ENCODE results near the gene HEY2.

The HEY2 gene

DNA sequence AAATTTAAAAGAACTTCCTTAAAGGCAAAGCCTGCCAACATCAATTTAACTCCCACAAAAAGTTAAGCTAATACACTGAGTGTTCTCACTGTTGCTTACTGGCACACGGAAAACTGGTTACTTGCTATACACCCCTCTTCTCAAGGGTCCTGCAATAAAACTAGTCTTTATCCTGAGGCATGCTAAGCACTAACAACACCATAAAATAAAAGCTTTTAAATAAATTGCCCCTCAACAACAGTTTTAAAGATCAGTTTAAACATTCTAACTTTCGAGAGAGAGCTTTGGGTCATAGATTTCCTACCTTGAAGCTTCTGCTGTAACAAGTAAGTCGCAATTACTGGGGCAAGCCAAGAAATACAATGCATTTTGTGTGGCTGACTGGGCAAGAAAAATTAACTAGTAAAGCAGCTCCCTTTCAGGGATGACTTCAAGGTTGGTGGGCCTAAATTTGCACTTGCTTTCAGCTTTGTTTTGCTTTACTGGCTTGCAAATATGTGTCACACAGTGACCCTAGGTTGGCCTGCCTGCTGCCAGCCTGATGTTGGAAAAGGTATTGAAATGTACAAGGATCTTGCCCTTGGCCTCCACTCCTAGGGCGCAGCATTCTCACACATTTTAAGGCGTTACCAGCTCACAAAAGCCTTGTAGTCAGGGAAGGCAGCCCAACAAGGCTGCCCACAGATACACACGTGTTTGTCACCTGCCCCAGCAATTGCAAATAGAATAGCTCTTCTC lies 4.0 kb upstream of the HEY2 start:
- DNase-seq = no peak

- no peak for DNase-seq
These were observed 3.4 kb upstream of the HEY2 start for GRCh38 chr6:125746019-125746414.

- peak; percentile 80 for DNase-seq
These were observed 2.5 kb upstream of the HEY2 start for GRCh38 chr6:125746731-125747588.

GRCh38 chr6:125747589-125748405 lies 1.6 kb upstream of the HEY2 start:
- peak; percentile 33 for DNase-seq

- no peak for DNase-seq
These were observed 843 bp upstream of the HEY2 start for GRCh38 chr6:125748406-125749172.

GRCh38 chr6:125749865-125750691 lies 646 bp downstream of the HEY2 start:
- peak; percentile 16 for DNase-seq

- no peak for DNase-seq
These were observed 1.4 kb downstream of the HEY2 start for GRCh38 chr6:125750692-125751333.

- no peak for DNase-seq
These were observed 2.0 kb downstream of the HEY2 start for GRCh38 chr6:125751334-125751916.

GRCh38 chr6:125752773-125753172 lies 3.3 kb downstream of the HEY2 start:
- no peak for DNase-seq

- DNase-seq = no peak
These were observed 3.9 kb downstream of the HEY2 start for GRCh38 chr6:125753218-125753936.

GRCh38 chr6:125753937-125754259 lies 4.5 kb downstream of the HEY2 start:
- DNase-seq = no peak

- no peak for DNase-seq
These were observed 5.1 kb downstream of the HEY2 start for GRCh38 chr6:125754566-125754965.

DNA sequence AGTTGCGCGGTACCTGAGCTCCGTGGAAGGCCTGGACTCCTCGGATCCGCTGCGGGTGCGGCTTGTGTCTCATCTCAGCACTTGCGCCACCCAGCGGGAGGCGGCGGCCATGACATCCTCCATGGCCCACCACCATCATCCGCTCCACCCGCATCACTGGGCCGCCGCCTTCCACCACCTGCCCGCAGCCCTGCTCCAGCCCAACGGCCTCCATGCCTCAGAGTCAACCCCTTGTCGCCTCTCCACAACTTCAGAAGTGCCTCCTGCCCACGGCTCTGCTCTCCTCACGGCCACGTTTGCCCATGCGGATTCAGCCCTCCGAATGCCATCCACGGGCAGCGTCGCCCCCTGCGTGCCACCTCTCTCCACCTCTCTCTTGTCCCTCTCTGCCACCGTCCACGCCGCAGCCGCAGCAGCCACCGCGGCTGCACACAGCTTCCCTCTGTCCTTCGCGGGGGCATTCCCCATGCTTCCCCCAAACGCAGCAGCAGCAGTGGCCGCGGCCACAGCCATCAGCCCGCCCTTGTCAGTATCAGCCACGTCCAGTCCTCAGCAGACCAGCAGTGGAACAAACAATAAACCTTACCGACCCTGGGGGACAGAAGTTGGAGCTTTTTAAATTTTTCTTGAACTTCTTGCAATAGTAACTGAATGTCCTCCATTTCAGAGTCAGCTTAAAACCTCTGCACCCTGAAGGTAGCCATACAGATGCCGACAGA lies 9.9 kb downstream of the HEY2 start:
- peak; percentile 13 for DNase-seq

DNA sequence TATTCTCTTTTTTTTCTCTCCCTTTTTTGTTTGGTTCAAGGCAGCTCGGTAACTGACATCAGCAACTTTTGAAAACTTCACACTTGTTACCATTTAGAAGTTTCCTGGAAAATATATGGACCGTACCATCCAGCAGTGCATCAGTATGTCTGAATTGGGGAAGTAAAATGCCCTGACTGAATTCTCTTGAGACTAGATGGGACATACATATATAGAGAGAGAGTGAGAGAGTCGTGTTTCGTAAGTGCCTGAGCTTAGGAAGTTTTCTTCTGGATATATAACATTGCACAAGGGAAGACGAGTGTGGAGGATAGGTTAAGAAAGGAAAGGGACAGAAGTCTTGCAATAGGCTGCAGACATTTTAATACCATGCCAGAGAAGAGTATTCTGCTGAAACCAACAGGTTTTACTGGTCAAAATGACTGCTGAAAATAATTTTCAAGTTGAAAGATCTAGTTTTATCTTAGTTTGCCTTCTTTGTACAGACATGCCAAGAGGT lies 10.6 kb downstream of the HEY2 start:
- no peak for DNase-seq

GRCh38 chr6:125764121-125764671 lies 14.8 kb downstream of the HEY2 start:
- no peak for DNase-seq

DNA sequence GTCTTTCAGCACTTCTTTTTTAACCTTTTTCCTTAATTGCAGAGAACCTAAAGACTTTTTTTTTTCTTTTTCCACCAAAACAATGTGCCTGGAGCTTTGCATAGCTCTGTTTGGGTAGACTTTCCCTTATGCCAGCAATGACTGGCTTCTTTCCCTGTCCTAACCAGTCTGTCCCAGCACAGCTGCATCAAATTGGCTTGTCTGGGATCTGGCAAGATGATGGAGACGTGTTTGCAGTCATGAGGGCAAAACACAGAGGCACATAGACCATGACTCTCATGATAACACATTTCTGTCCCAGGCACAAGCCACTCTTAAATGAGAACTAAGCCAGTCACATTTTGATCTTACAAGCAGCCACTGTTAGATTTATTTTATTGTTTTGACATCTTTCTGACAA lies 16.5 kb downstream of the HEY2 start:
- no peak for DNase-seq

DNA sequence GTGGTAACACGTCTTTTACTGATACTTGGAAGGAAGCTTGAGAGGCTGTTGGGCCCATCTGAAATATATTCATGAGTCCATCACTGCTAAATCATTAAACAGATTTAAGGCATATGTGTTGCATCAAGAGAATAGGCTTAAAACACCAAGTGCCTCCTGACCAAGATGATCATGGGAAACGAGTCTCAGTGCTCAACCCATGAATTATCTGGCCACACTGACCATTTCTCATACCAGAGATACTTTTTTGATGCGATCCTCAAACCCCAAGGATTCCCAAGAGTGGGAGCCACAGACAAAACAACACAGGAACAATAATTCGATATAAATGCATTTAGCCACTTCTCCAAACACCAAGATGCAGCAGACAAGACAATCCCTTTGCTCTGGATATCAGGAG lies 17.2 kb downstream of the HEY2 start:
- DNase-seq = no peak

GRCh38 chr6:125769147-125769783 lies 19.8 kb downstream of the HEY2 start:
- DNase-seq = no peak

Data from stimulated activated CD4-positive, alpha-beta T cell treated with anti-CD3 and anti-CD28 coated beads, Interleukin-15, amount 100 ng/mL, for 24 hours (primary cell).